Astrocyte (in vitro differentiated cells and primary cell): ENCODE data around the gene MLPH. TPM values are rescaled to one million over a fixed set of nuclear protein-coding genes. Genes with fewer than 3 reads are reported as not detected.
A peak's percentile ranks its signal among the peaks of the same experiment; 100 is the strongest.

Source experiments
- DNase-seq: peaks from one replicate; pipeline ENCODE4 v3.0.0-alpha.2; 2010; ENCODE audit warnings: low read depth
- FAIRE-seq: peaks from 2 replicates; lab custom pipeline; 2011; peaks lifted over from hg19 to GRCh38; lab: Jason Lieb, UNC
- H2AFZ ChIP-seq: 2 replicates; pipeline ENCODE4 v1.6.0; 2012; ENCODE audit warnings: low read depth, low read length, inconsistent platforms
- H3K27ac ChIP-seq: 2 replicates; pipeline ENCODE4 v1.5.1; 2011; ENCODE audit warnings: low read depth, low read length, inconsistent platforms
- H3K27me3 ChIP-seq: 2 replicates; pipeline ENCODE4 v1.6.0; 2011; ENCODE audit warnings: low read length, inconsistent platforms; ENCODE audit not compliant: insufficient read depth
- H3K36me3 ChIP-seq: 2 replicates; pipeline ENCODE4 v1.5.1; 2011; ENCODE audit warnings: low read length, inconsistent platforms; ENCODE audit not compliant: insufficient read depth
- H3K4me1 ChIP-seq: 2 replicates; pipeline ENCODE4 v1.5.1; 2011; ENCODE audit warnings: low read length, inconsistent platforms; ENCODE audit not compliant: insufficient read depth
- H3K4me2 ChIP-seq: 2 replicates; pipeline ENCODE4 v1.6.0; 2012; ENCODE audit warnings: low read length, inconsistent platforms
- H3K4me3 ChIP-seq: 2 replicates; pipeline ENCODE4 v1.5.1; 2011; ENCODE audit warnings: low read depth, mild to moderate bottlenecking, low read length, inconsistent platforms; ENCODE audit not compliant: insufficient read depth
- H3K79me2 ChIP-seq: 2 replicates; pipeline ENCODE4 v1.6.0; 2012; ENCODE audit warnings: mild to moderate bottlenecking, low read length, inconsistent platforms; ENCODE audit not compliant: insufficient read depth
- H3K9ac ChIP-seq: 2 replicates; pipeline ENCODE4 v1.6.0; 2012; ENCODE audit warnings: mild to moderate bottlenecking, low read length, inconsistent platforms
- H3K9me3 ChIP-seq: 2 replicates; pipeline ENCODE4 v1.5.1; 2012; ENCODE audit warnings: low read depth, mild to moderate bottlenecking, low read length, inconsistent platforms; ENCODE audit not compliant: insufficient read depth
- H4K20me1 ChIP-seq: 2 replicates; pipeline ENCODE4 v1.6.0; 2012; ENCODE audit warnings: low read length, inconsistent platforms; ENCODE audit not compliant: insufficient read depth
- H3K27ac Mint-ChIP-seq: one replicate; pipeline ENCODE4 v1.8.0; 2021; ENCODE audit warnings: mild to moderate bottlenecking, mixed read lengths; ENCODE audit not compliant: unreplicated experiment
- H3K27me3 Mint-ChIP-seq: one replicate; pipeline ENCODE4 v1.8.0; 2021; ENCODE audit warnings: low read depth, mixed read lengths; ENCODE audit not compliant: unreplicated experiment
- H3K36me3 Mint-ChIP-seq: one replicate; pipeline ENCODE4 v1.8.0; 2021; ENCODE audit warnings: low read depth, mixed read lengths; ENCODE audit not compliant: unreplicated experiment
- H3K4me1 Mint-ChIP-seq: one replicate; pipeline ENCODE4 v1.8.0; 2021; ENCODE audit warnings: low read depth, mixed read lengths; ENCODE audit not compliant: unreplicated experiment
- H3K4me3 Mint-ChIP-seq: one replicate; pipeline ENCODE4 v1.8.0; 2021; ENCODE audit warnings: mild to moderate bottlenecking, moderate library complexity, mixed read lengths; ENCODE audit not compliant: unreplicated experiment
- H3K9me3 Mint-ChIP-seq: one replicate; pipeline ENCODE4 v1.8.0; 2021; ENCODE audit warnings: mild to moderate bottlenecking, mixed read lengths; ENCODE audit not compliant: unreplicated experiment
- EZH2 ChIP-seq: IDR thresholded peaks from 2 replicates; pipeline ENCODE4 v1.6.1; 2012; ENCODE audit warnings: mild to moderate bottlenecking, low read length, inconsistent platforms; ENCODE audit not compliant: insufficient read depth
- total RNA-seq: library from RNA; stranded (reverse); gene quantifications from 2 replicates; pipeline ENCODE4 v1.2.1, GENCODE V29; 2021
- TF ChIP-seq, protein P1 (sequence below): IDR thresholded peaks from 2 replicates; pipeline ENCODE4 v1.5.1; 2011; ENCODE audit warnings: low read depth, mild to moderate bottlenecking, inconsistent platforms, low read length, moderate library complexity; ENCODE audit not compliant: insufficient read depth

The MLPH gene
- total RNA-seq, 1 donor from 2014 or later = 14.2 TPM

DNA sequence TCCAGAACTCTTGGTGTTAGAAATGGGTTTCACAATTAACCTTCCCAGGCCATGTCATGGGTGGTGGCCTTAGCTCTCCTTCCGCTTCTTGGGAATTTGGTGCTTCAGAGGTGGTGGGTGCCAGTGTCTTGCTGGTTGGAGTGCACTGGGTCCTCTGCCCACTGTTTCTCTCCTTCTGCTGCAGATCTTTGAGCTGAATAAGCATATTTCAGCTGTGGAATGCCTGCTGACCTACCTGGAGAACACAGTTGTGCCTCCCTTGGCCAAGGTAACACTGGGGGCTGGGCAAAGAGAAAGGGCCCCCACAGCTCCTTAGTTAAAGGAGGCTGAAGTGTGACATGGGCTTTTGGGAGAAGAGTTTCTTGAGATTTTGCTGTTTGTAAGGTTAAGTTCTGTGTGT lies 47.3 kb downstream of the MLPH start:
- H3K4me1 ChIP-seq = peaks cover 16% of the 10 kb centered on the region
- peaks cover 4% of the 10 kb centered on the region for H3K36me3 Mint-ChIP-seq
- H3K9me3 Mint-ChIP-seq = peaks cover 5% of the 10 kb centered on the region
- peak overlapping the region; percentile 9 for H3K27ac ChIP-seq
- H3K79me2 ChIP-seq = no peaks in the 10 kb centered on the region
- no peak for DNase-seq
- peak overlapping the region; percentile 10 for H3K4me2 ChIP-seq
- H3K27ac Mint-ChIP-seq = no peak overlapping the region
- no peak overlapping the region for H3K4me3 Mint-ChIP-seq
- H3K4me3 ChIP-seq = no peak overlapping the region
- TF ChIP-seq, protein P1, sequence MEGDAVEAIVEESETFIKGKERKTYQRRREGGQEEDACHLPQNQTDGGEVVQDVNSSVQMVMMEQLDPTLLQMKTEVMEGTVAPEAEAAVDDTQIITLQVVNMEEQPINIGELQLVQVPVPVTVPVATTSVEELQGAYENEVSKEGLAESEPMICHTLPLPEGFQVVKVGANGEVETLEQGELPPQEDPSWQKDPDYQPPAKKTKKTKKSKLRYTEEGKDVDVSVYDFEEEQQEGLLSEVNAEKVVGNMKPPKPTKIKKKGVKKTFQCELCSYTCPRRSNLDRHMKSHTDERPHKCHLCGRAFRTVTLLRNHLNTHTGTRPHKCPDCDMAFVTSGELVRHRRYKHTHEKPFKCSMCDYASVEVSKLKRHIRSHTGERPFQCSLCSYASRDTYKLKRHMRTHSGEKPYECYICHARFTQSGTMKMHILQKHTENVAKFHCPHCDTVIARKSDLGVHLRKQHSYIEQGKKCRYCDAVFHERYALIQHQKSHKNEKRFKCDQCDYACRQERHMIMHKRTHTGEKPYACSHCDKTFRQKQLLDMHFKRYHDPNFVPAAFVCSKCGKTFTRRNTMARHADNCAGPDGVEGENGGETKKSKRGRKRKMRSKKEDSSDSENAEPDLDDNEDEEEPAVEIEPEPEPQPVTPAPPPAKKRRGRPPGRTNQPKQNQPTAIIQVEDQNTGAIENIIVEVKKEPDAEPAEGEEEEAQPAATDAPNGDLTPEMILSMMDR = no peak
- TF ChIP-seq EZH2 = no peak
- peaks cover 16% of the 10 kb centered on the region for H4K20me1 ChIP-seq
- H3K27me3 ChIP-seq = no peaks in the 10 kb centered on the region
- peaks cover 8% of the 10 kb centered on the region for H3K4me1 Mint-ChIP-seq
- no peaks in the 10 kb centered on the region for H3K9me3 ChIP-seq
- no peak overlapping the region for H2AFZ ChIP-seq
- H3K36me3 ChIP-seq = peaks cover 38% of the 10 kb centered on the region
- FAIRE-seq = no peak
- peaks cover 6% of the 10 kb centered on the region for H3K27me3 Mint-ChIP-seq
- H3K9ac ChIP-seq = no peak overlapping the region

DNA sequence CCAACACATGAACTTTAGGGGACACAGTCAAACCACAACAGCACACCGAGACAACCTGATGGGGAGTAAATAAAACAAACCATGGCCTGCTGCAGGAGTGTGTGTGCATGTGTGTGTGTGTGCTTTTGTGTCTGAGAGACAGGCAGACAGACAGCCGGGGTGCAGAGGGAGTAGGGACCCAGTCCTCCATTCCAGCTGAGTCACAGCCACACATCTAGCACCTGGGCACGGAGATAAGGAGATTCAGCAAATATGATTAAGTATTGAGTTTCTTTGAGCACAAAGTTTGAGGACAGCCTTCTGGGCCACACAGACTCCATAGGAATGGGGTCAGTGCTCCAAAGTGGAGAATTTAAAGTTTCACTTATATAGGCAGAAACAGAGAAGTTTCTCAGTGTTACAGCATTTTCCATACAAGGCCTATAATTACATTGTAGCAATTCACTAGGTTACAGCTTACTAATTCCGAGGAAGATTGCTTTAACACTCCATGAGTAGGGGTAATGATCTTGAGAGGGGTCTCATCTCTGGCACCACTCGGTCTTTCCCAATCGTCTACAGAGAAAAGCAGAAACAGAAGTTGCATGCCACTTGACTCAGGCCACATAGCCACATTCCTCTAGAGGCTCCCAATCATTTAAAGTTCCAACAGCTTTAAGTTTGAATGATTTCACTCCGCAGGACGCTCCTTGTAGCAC lies 48.5 kb downstream of the MLPH start:
- no peak overlapping the region for H3K27ac Mint-ChIP-seq
- no peak for DNase-seq
- Histone ChIP-seq H3K36me3 (peaks cover 30% of the 10 kb centered on the region), H3K4me1 (peaks cover 20% of the 10 kb centered on the region), H3K4me2 (no peak overlapping the region), H3K9ac (no peak overlapping the region), H2AFZ (no peak overlapping the region), H3K9me3 (no peaks in the 10 kb centered on the region), H4K20me1 (peaks cover 10% of the 10 kb centered on the region), H3K27ac (no peak overlapping the region), H3K4me3 (no peak overlapping the region), H3K79me2 (no peaks in the 10 kb centered on the region), H3K27me3 (no peaks in the 10 kb centered on the region)
- peaks cover 7% of the 10 kb centered on the region for H3K27me3 Mint-ChIP-seq
- H3K4me3 Mint-ChIP-seq = no peak overlapping the region
- H3K4me1 Mint-ChIP-seq = peaks cover 8% of the 10 kb centered on the region
- H3K36me3 Mint-ChIP-seq = peaks cover 2% of the 10 kb centered on the region
- peaks cover 5% of the 10 kb centered on the region for H3K9me3 Mint-ChIP-seq
- FAIRE-seq = no peak
- TF ChIP-seq EZH2 = no peak
- TF ChIP-seq, protein P1 = no peak

DNA sequence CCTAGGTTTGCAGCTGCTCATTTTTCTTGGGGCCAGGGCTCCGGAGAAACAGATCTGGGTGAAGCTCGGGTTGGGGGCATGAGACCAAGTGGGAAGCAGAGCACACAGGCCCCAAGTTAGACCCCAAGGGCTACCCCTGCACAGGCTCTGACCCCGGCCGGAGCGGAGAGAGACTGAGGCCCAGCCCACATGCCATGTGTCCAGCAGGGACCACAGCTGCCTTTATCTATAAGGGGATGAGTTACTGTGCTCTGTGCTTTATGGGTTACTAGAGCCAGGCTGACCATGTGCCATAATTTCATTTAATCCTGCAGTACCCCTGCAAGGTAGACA lies 49.0 kb downstream of the MLPH start:
- no peaks in the 10 kb centered on the region for H3K9me3 ChIP-seq
- H3K9ac ChIP-seq = no peak overlapping the region
- peaks cover 10% of the 10 kb centered on the region for H4K20me1 ChIP-seq
- DNase-seq = no peak
- peaks cover 23% of the 10 kb centered on the region for H3K4me1 ChIP-seq
- FAIRE-seq = no peak
- H2AFZ ChIP-seq = no peak overlapping the region
- Mint-ChIP-seq H3K36me3 (no peaks in the 10 kb centered on the region), H3K9me3 (peaks cover 5% of the 10 kb centered on the region), H3K27ac (no peak overlapping the region), H3K27me3 (peaks cover 7% of the 10 kb centered on the region), H3K4me1 (peaks cover 8% of the 10 kb centered on the region), H3K4me3 (no peak overlapping the region)
- H3K4me3 ChIP-seq = no peak overlapping the region
- no peak overlapping the region for H3K4me2 ChIP-seq
- no peaks in the 10 kb centered on the region for H3K79me2 ChIP-seq
- H3K27me3 ChIP-seq = no peaks in the 10 kb centered on the region
- no peak for TF ChIP-seq EZH2
- TF ChIP-seq, protein P1 = no peak
- peaks cover 30% of the 10 kb centered on the region for H3K36me3 ChIP-seq
- no peak overlapping the region for H3K27ac ChIP-seq
